Neuronal stem cell (in vitro differentiated cells): ENCODE data around the gene DENND6B.
"Not testable (repeated sequence)": the region's sequence is repeated elsewhere in the genome, so short reads cannot be mapped to it uniquely, and the experiment has no call there.

Experiments used
- DNase-seq: peaks from one replicate; pipeline ENCODE4 v3.0.0-alpha.2; 2013; ENCODE audit warnings: low spot score
- H2AFZ ChIP-seq: one replicate; pipeline ENCODE4 v1.6.1; 2013; ENCODE audit warnings: mild to moderate bottlenecking, low read length, inconsistent platforms
- H2AK5ac ChIP-seq: 2 replicates; pipeline ENCODE4 v1.6.1; 2013; ENCODE audit warnings: low read depth, mild to moderate bottlenecking, inconsistent platforms, low read length, moderate library complexity, mixed read lengths
- H2BK120ac ChIP-seq: 2 replicates; pipeline ENCODE4 v1.6.1; 2013; ENCODE audit warnings: low read depth, mild to moderate bottlenecking, inconsistent platforms, low read length, moderate library complexity, mixed read lengths
- H2BK12ac ChIP-seq: one replicate; pipeline ENCODE4 v1.6.1; 2013; ENCODE audit warnings: low read length, inconsistent platforms
- H2BK15ac ChIP-seq: 2 replicates; pipeline ENCODE4 v1.6.1; 2013; ENCODE audit warnings: mild to moderate bottlenecking, low read length, inconsistent platforms, mixed read lengths
- H2BK5ac ChIP-seq: one replicate; pipeline ENCODE4 v1.6.1; 2013; ENCODE audit warnings: inconsistent platforms, mild to moderate bottlenecking, low read length, moderate library complexity
- H3K14ac ChIP-seq: one replicate; pipeline ENCODE4 v1.6.1; 2013; ENCODE audit warnings: low read length, inconsistent platforms
- H3K18ac ChIP-seq: 2 replicates; pipeline ENCODE4 v1.6.1; 2013; ENCODE audit warnings: low read length, inconsistent platforms
- H3K23ac ChIP-seq: 2 replicates; pipeline ENCODE4 v1.6.1; 2013; ENCODE audit warnings: low read depth, mild to moderate bottlenecking, mixed read lengths, low read length, inconsistent platforms; ENCODE audit not compliant: poor library complexity
- H3K27ac ChIP-seq: replicated peaks from 3 replicates; pipeline ENCODE4 v1.5.1; 2013; ENCODE audit warnings: low read length, inconsistent platforms
- H3K27me3 ChIP-seq, 3 experiments: 2 replicates each; pipeline ENCODE4 v1.6.1; 2013; ENCODE audit warnings: low read length in 3 of 3, mild to moderate bottlenecking in 2 of 3, inconsistent platforms in 1 of 3, low read depth in 1 of 3, mixed read lengths in 1 of 3, moderate library complexity in 1 of 3; ENCODE audit not compliant: control insufficient read depth in 3 of 3, insufficient read depth in 3 of 3
- H3K36me3 ChIP-seq, 2 donors: replicated peaks in 1 of 2; 2 replicates each; pipeline ENCODE4 v1.6.1; 2013; ENCODE audit warnings: low read length in 2 of 2; ENCODE audit not compliant: control insufficient read depth in 2 of 2, insufficient read depth in 2 of 2
- H3K4ac ChIP-seq: 2 replicates; pipeline ENCODE4 v1.6.1; 2013; ENCODE audit warnings: inconsistent platforms, mild to moderate bottlenecking, low read length, moderate library complexity
- H3K4me1 ChIP-seq, 2 donors: 1 replicate in 1 of 2; 2 replicates in 1 of 2; pipeline ENCODE4 v1.6.1; 2013; ENCODE audit warnings: low read length in 2 of 2, low read depth in 1 of 2; ENCODE audit not compliant: control insufficient read depth in 2 of 2, insufficient read depth in 1 of 2
- H3K4me2 ChIP-seq: one replicate; pipeline ENCODE4 v1.6.1; 2013; ENCODE audit warnings: mild to moderate bottlenecking, low read length, inconsistent platforms; ENCODE audit not compliant: insufficient read depth, poor library complexity, severe bottlenecking
- H3K4me3 ChIP-seq, 2 donors: 2 replicates each; pipeline ENCODE4 v1.5.1; 2013; ENCODE audit warnings: low read length in 2 of 2, mild to moderate bottlenecking in 2 of 2, inconsistent platforms in 1 of 2, moderate library complexity in 1 of 2
- H3K79me1 ChIP-seq: one replicate; pipeline ENCODE4 v1.6.1; 2013; ENCODE audit warnings: low read depth, mild to moderate bottlenecking, inconsistent platforms, low read length, moderate library complexity
- H3K9ac ChIP-seq: one replicate; pipeline ENCODE4 v1.6.1; 2013; ENCODE audit warnings: mild to moderate bottlenecking, low read depth, low read length, inconsistent platforms; ENCODE audit not compliant: poor library complexity
- H3K9me3 ChIP-seq, 2 donors: replicated peaks in 1 of 2; 2 replicates each; pipeline versions ENCODE3 to v1.6.1; 2013; ENCODE audit warnings: low read length in 2 of 2, mild to moderate bottlenecking in 2 of 2, inconsistent platforms in 1 of 2, low read depth in 1 of 2, mixed read lengths in 1 of 2, moderate library complexity in 1 of 2; ENCODE audit not compliant: control insufficient read depth in 2 of 2, insufficient read depth in 1 of 2
- H4K8ac ChIP-seq: one replicate; pipeline ENCODE4 v1.6.1; 2013; ENCODE audit warnings: low read depth, mild to moderate bottlenecking, inconsistent platforms, low read length, moderate library complexity
- H4K91ac ChIP-seq: one replicate; pipeline ENCODE4 v1.6.1; 2013; ENCODE audit warnings: low read length, low read depth, mild to moderate bottlenecking, inconsistent platforms; ENCODE audit not compliant: poor library complexity
- WGBS, 2 donors: extraction: QIAGEN DNeasy Blood & Tissue Kit; methylation state at CpG; one replicate each; pipeline ENCODE4 v1.1.7; 2013; ENCODE audit warnings: missing lambda C conversion rate in 2 of 2, mixed read lengths in 1 of 2; ENCODE audit not compliant: insufficient read length in 2 of 2, insufficient replicate concordance in 1 of 2; ENCODE audit errors: extremely low coverage in 2 of 2; 5-methylcytosine and 5-hydroxymethylcytosine counted together

Gene DENND6B

GRCh38 chr22:50322382-50323104, 4.3 kb downstream of the DENND6B start:
- not testable (repeated sequence) for H3K36me3 ChIP-seq, H2AK5ac ChIP-seq
- no CpG with 5 or more reads among the region's 10 CpGs for WGBS, 2 donors

GRCh38 chr22:50320671-50321325, 6.0 kb downstream of the DENND6B start:
- Histone ChIP-seq H3K18ac (no peak overlapping the region), H3K4ac (no peak overlapping the region), H3K9ac (no peak overlapping the region), H2AK5ac (no peak overlapping the region), H3K4me3 (no peak overlapping the region), H4K91ac (no peak overlapping the region), H2BK120ac (no peak overlapping the region), H3K27ac (no peak overlapping the region), H2BK5ac (no peak overlapping the region), H4K8ac (no peak overlapping the region), H3K4me2 (no peak overlapping the region), H3K36me3 (no peaks in the 10 kb centered on the region), H3K9me3 (no peaks in the 10 kb centered on the region), H3K14ac (no peak overlapping the region), H2AFZ (no peak overlapping the region), H3K23ac (no peak overlapping the region), H2BK15ac (no peak overlapping the region), H3K4me1 (peaks cover 3% of the 10 kb centered on the region in 2 donors), H3K27me3 (no peaks in the 10 kb centered on the region), H3K79me1 (peaks cover 2% of the 10 kb centered on the region), H2BK12ac (no peak overlapping the region)
- no peak for DNase-seq
- WGBS, 2 donors, result no CpG with 5 or more reads among the region's 10 CpGs

More at GRCh38 chr22:50322382-50323104, 4.3 kb downstream of the DENND6B start:
- H3K23ac ChIP-seq, H3K27ac ChIP-seq, H2BK120ac ChIP-seq, H4K91ac ChIP-seq, H2BK12ac ChIP-seq, H3K9me3 ChIP-seq, H3K79me1 ChIP-seq, H3K27me3 ChIP-seq, H3K14ac ChIP-seq, H2AFZ ChIP-seq, H3K4ac ChIP-seq, H3K9ac ChIP-seq, H3K18ac ChIP-seq, H3K4me2 ChIP-seq, H2BK15ac ChIP-seq, H4K8ac ChIP-seq, H2BK5ac ChIP-seq, DNase-seq, H3K4me3 ChIP-seq: not testable (repeated sequence)
- H3K4me1 ChIP-seq, result peaks cover 8 to 11% of the 10 kb centered on the region in 2 donors

- Histone ChIP-seq H4K91ac (no peak overlapping the region), H3K79me1 (peaks cover 2% of the 10 kb centered on the region), H2BK5ac (no peak overlapping the region), H3K4me1 (no peaks in the 10 kb centered on the region), H3K27me3 (no peaks in the 10 kb centered on the region), H2AFZ (no peak overlapping the region), H2BK12ac (no peak overlapping the region), H3K4me3 (no peak overlapping the region), H3K4me2 (no peak overlapping the region), H3K27ac (no peak overlapping the region), H2BK120ac (no peak overlapping the region), H2BK15ac (no peak overlapping the region), H3K4ac (no peak overlapping the region), H3K23ac (no peak overlapping the region), H3K14ac (no peak overlapping the region), H3K9ac (no peak overlapping the region), H4K8ac (no peak overlapping the region), H2AK5ac (no peak overlapping the region), H3K36me3 (no peaks in the 10 kb centered on the region), H3K18ac (no peak overlapping the region), H3K9me3 (peaks cover 0 to 2% of the 10 kb centered on the region in 2 donors)
- no peak for DNase-seq
- WGBS, 2 donors, result no CpG with 5 or more reads among the region's 8 CpGs
Measured at GRCh38 chr22:50320116-50320515, 6.7 kb downstream of the DENND6B start.

GRCh38 chr22:50319503-50319951, 7.3 kb downstream of the DENND6B start:
- H3K18ac ChIP-seq, result no peak overlapping the region
- H3K4ac ChIP-seq, result no peak overlapping the region
- no peak overlapping the region for H3K9ac ChIP-seq
- no peak overlapping the region for H3K27ac ChIP-seq
- no peak for DNase-seq
- peaks cover 2% of the 10 kb centered on the region for H3K79me1 ChIP-seq
- no peak overlapping the region for H2BK12ac ChIP-seq
- H3K14ac ChIP-seq, result no peak overlapping the region
- no peak overlapping the region for H3K23ac ChIP-seq
- no peak overlapping the region for H4K91ac ChIP-seq
- H3K27me3 ChIP-seq, result no peaks in the 10 kb centered on the region
- H3K4me1 ChIP-seq, result peaks cover 0 to 2% of the 10 kb centered on the region in 2 donors
- WGBS, 2 donors, result no CpG with 5 or more reads among the region's 15 CpGs
- H2BK5ac ChIP-seq, result no peak overlapping the region
- no peak overlapping the region for H3K4me2 ChIP-seq
- H2BK120ac ChIP-seq, result no peak overlapping the region
- H2AFZ ChIP-seq, result no peak overlapping the region
- H2AK5ac ChIP-seq, result no peak overlapping the region
- H3K36me3 ChIP-seq, result no peaks in the 10 kb centered on the region
- peaks cover 0 to 2% of the 10 kb centered on the region in 2 donors for H3K9me3 ChIP-seq
- H4K8ac ChIP-seq, result no peak overlapping the region
- no peak overlapping the region for H2BK15ac ChIP-seq
- H3K4me3 ChIP-seq, result peak overlapping the region in 1 of 2 donors; percentile 35
